H1 (cell line): ENCODE data around the gene HGD. TPM values are rescaled to one million over a fixed set of nuclear protein-coding genes. Genes with fewer than 3 reads are reported as not detected.

Experiments
- GABPA ChIP-seq: IDR thresholded peaks from 2 replicates; pipeline ENCODE4 v1.6.1; 2011; ENCODE audit warnings: mild to moderate bottlenecking, low read length, moderate library complexity, borderline replicate concordance; ENCODE audit not compliant: insufficient read depth
- KDM5A ChIP-seq: fragments of 200-600 bp; IDR thresholded peaks from 2 replicates; pipeline ENCODE4 v1.7.1; 2012; ENCODE audit warnings: mild to moderate bottlenecking, low read length, inconsistent platforms, mixed read lengths
- polyA plus RNA-seq, 7 experiments: library from polyadenylated mRNA; depleted of rRNA in 3 of 7; stranded (reverse) in 5 of 7; unstranded in 2 of 7; fragments of >200 nt in 5 of 7; fragments of 200-250 nt in 2 of 7; gene quantifications; 1 replicate in 5 of 7; 2 replicates in 1 of 7; 4 replicates in 1 of 7; pipeline versions ENCODE4 v1.2.1 to v1.2.3, GENCODE V29; 2011 to 2013; ENCODE audit warnings: missing spikeins in 2 of 7, mixed read lengths in 2 of 7
- total RNA-seq: library from RNA; stranded (reverse); fragmentation: NEBNext Ultra II Directional; extraction: Animal tissue kit (Norgen Biotek cat#: 25700); gene quantifications from 2 replicates; pipeline ENCODE4 v1.2.1, GENCODE V29; 2021

The HGD gene
- total and polyA plus RNA-seq, 2 of the 8 experiments (the other 6 are each of a cell fraction or from before 2014, with no cell fraction given): 0.11 TPM; not detected in 1

DNA sequence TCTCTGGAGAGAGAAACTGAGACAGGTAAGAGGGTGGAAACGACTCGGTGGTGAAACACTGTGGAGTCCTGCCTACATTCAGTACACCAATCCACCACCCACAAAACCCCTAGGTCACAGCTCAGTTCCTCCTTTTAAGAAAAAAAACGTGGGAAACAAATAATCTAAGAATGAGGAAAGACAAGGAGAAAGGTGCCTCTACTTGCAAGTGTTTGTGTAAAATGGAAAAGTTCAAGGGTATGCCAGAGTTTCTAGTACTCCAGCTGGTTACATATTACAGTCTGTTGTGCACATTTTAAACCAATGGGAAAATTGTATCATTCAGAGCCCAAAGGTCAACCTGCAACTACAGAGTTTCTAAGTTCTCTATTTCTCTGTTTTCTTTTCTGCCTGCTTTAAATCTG lies 32.2 kb downstream of the HGD start (continued):
- TF ChIP-seq GABPA: no peak
- TF ChIP-seq KDM5A: no peak
